ENCODE data around the gene NFYC.

GRCh38 chr1:40789342-40789598 is 97.8 kb downstream of the NFYC start:
- TF ChIP-seq CTCF (IDR thresholded peaks at IDR 0.05) = no peak
- TF ChIP-seq POLR2A (IDR thresholded peaks at IDR 0.05; ENCODE audit: low read depth) = no peak
- TF ChIP-seq POLR2AphosphoS5 (IDR thresholded peaks at IDR 0.05) = no peak
